Measurements from ENCODE around the gene ZNF827.
A peak's percentile ranks its signal among the peaks of the same experiment; 100 is the strongest.

The ZNF827 gene

DNA sequence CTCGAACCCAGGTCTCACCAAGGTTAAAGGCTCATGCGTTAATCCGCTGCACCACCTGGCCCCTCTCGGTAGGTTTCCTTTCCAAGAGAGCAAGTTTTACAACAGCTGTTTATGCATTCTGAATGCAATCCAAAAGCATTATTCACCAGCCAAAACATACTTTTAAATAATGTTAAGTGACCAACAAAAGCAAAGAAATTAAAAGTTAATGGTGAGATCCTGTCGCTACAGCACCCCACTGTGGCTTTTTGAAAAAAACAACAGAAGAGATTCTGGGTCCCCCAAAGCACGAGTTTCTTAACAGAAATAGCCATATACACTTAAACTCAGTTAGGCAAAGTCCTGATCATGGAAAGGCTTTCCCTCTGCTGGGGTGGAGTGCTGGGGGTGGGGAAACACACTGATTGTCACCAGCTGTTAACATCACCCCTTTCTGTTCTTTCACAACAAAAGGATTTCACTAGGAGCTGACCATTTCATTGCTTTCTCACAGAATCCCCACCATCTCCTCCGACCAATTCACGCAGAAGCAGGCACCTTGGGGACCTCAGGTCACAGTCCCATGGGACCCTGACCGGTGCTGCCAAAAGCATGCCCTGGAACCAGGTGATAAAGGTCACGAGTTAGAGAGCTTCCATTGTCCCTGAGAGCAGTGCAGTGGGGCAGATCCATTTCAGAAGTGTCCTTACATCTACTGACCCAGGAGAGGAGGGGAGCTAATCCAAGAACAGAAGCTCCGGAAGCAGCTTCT lies 51.2 kb downstream of the ZNF827 start:
- no peak for DNase-seq (ENCODE audit: low spot score)

DNA sequence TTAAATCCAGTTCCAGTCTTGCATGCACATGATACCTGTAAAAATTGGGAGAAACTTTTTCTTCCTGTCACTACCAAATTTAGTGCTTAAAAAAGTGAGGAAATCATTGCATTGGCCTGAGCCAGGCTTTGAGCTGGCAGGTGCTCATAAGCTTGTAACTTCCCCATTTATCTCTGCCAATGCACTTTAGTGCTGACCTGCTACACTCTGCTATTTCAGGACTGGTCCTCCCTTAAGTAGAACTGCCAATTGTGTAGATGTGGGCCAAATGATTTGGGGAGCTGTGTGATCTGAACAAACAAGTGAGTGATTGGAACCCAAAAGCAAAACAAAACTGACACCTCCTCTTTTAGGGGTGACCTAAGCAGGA lies 51.8 kb downstream of the ZNF827 start:
- DNase-seq (ENCODE audit: low spot score), result no peak

GRCh38 chr4:145885666-145886065 lies 53.0 kb downstream of the ZNF827 start:
- DNase-seq (ENCODE audit: low spot score), result no peak

DNA sequence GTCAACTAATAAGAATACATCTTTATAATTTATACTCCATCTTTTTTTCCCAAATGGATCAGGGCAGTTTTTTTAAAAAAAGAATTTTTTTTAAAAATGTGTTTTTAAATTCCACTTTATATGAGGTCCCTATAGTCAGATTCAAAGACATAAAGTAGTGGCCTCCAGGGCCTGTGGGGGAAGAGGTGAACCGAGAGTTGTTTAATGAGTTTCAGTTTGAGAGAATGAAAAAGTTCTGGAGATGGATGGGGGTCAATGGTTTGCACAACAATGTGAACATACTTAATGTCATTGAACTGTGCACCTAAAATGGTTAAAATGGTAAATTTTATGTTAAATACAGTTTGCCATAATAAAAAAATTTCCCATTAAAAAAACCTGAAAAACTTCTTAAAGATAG lies 53.8 kb downstream of the ZNF827 start:
- DNase-seq (ENCODE audit: low spot score), result no peak

DNA sequence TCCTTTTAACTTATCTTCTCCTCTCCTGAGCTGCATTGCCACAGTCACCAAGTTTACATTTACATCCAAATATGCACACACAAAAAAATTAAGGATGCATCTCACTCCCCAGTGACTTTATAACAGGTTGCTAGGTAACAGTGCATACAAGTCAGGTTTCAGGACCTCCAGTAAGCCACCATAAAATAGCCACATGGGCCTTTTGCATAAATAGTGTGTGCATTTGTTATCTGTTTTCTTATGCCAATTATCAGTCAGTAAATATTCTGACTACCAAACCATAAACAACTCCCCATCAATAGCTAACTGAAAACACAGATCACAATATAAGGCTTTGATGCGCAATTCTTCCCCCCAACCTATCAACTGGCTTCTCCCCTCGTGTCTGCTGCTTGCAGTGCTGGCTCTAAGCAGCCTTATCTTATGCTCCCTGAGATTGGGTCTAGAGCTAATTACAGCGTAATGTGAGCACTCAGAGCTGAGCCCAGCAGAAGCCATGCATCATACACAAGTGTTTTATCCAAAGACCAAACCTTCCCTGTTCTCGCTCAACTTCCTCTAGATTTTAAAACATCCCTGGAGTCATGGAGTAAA lies 55.4 kb downstream of the ZNF827 start:
- no peak for DNase-seq (ENCODE audit: low spot score)

GRCh38 chr4:145882604-145883003 lies 56.0 kb downstream of the ZNF827 start:
- no peak for DNase-seq (ENCODE audit: low spot score)

DNA sequence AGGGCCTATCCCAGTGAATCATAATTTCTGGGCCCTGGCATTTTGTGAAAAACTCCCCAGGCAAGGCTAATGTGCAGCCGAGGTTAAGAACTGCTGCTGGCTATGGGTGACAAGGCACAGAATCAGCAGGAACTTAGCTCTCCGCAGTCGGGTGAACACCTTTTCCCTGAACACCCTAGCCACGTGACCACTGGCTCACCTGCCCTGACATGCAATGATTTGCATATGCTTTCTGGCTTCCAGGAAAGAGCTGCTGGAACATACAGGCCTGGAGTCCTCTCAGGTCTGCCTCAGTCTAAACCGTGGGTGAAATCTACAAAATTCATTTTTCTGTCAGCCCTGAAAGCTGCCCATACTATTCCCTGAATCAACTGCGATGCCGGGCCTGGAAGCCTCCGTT lies 56.6 kb downstream of the ZNF827 start:
- DNase-seq (ENCODE audit: low spot score), result peak; percentile 1

DNA sequence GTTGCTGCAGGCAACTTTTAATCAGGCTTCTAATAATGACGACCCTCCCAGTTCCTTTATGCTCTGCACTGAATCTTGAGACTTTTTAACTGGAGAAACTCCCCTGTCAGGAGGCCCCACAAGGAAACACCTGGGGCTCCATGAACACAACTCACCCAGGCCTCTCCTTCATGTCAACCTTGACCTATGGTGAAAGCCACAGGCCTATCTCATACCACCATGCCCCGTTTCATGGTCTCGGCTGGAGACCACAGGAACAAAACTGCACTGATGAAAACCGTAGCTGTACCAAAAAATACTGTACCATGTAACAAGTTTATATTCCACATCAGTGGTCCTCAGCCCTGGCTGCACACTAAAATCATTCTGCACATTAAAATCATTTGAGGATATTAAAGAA lies 57.0 kb downstream of the ZNF827 start:
- no peak for DNase-seq (ENCODE audit: low spot score)

DNA sequence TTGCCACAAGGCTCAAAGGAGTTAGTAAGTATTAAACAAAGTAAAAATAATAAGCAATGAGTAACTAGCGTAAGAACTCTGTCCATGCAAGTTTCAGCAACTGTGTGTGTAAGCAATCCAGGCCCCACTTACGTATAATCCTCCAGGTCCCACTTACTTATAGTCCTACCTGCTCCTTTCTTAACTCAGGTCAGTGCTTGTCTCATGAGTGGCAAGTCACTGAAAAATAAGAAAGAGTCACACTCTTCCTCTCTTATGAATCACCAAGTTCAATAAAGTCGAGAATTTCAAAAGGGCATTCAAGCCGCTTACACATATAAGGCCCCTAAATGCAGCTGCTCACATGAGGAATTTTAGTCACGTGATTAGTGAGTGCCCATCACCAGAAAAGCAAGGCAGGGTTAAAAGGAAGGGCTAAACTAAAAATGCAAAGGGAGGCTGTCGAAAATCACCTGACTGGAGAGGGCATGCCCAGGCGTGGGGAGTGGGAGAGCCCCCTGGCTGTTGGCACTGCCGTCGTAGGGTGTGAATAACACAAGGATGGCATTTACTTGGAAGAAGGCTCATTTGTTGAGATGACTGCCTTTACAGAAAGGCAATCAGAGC lies 58.2 kb downstream of the ZNF827 start:
- DNase-seq (ENCODE audit: low spot score), result no peak

DNA sequence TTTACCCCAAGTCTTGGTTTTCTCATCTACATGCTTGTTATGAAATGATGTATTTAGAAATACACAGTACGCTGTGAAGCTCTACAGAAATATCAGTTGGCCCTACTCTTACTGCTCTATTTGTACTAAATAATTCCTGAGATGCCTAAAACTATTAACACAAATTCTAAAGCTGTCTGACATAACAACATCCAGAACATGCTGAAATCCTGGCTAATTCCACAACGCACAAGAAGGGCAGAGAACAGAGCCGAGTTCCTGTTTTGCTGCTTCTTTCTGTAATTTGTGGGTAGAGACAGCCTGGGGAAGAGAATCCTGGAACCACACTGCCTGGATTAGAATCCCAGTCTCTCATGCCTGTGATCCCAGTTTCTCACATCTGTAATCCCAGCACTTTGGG lies 59.0 kb downstream of the ZNF827 start:
- no peak for DNase-seq (ENCODE audit: low spot score)

- no peak for DNase-seq (ENCODE audit: low spot score)
Measured at GRCh38 chr4:145878501-145879435, 59.9 kb downstream of the ZNF827 start.

- no peak for DNase-seq (ENCODE audit: low spot score)
Measured at GRCh38 chr4:145876531-145877180, 62.0 kb downstream of the ZNF827 start.

- no peak for DNase-seq (ENCODE audit: low spot score)
Measured at GRCh38 chr4:145873901-145874300, 64.7 kb downstream of the ZNF827 start.

GRCh38 chr4:145871209-145871608 lies 67.4 kb downstream of the ZNF827 start:
- DNase-seq (ENCODE audit: low spot score), result no peak

DNA sequence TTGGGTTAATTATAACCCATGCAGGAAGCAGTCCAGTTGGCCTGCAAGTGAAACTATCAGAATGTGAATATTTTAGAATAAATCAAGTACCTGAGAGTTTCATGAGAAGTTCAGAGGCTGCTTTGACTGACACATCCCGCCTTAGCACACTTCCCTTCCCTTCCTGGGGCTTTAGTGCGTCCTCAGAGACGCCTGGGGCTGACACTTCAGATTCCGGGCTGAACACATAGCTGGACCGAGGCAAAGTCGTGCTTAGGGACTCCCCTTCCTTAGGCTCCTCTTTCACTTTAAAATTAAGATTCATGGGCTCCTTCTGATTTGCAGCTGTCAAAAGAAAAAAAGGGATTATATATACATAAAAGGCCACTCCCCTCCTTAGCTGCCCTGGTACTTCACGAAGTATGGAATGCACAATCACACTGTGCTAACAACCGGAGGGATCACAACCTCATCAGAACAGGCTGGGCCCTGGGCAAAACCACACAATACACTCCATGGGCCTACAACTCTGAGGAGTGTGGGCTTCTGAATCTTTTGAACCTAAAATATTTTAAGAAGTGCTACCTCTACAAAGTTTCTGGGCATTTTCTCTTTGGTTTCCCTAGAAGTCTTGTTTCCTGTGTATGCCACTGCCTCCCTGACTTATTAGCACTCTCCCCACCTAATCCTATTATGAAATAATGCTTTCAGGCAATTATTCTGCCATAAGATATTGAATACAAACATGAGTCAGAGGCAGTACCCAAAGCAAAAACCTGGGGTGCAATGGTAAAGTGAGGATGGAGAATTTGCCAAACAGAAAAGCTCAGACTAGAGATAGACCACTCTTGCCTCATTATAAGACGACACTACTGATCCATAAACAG lies 68.2 kb downstream of the ZNF827 start:
- no peak for DNase-seq (ENCODE audit: low spot score)

GRCh38 chr4:145868637-145869409 lies 69.8 kb downstream of the ZNF827 start:
- no peak for DNase-seq (ENCODE audit: low spot score)

- no peak for DNase-seq (ENCODE audit: low spot score)
Measured at GRCh38 chr4:145867406-145867805, 71.2 kb downstream of the ZNF827 start.

GRCh38 chr4:145866991-145867390 lies 71.6 kb downstream of the ZNF827 start:
- DNase-seq (ENCODE audit: low spot score), result no peak

DNA sequence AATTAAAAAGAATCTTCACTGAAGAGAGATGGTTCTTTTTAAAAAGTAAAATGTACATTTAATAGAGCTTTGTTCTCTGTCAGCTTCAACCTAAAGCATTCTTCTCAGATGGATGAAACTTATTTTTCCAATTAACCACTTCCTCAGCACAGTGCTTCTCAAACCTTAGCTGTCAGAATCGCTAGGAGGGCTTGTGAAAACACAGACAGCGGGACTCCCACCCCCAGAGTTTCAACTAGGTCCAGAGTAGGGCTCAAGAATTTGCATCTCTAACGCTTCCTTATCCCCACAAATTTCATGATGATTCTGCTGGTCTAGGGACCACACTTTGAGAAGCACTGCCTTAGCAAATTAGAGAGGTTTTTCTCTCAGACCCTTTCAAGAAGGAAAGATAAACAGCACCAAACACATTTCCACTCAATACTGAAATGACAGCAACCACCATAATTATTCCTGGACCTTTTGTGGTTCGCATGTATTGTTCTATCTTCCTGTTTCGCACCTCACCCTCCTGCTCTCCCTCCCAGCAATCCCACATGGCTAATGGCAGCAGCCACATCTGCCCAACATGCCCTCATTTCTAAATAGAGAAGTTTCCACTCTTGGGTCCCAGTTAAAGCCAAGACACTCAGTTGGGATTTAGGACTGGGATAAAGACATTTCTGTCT lies 73.2 kb downstream of the ZNF827 start:
- DNase-seq (ENCODE audit: low spot score), result no peak

DNA sequence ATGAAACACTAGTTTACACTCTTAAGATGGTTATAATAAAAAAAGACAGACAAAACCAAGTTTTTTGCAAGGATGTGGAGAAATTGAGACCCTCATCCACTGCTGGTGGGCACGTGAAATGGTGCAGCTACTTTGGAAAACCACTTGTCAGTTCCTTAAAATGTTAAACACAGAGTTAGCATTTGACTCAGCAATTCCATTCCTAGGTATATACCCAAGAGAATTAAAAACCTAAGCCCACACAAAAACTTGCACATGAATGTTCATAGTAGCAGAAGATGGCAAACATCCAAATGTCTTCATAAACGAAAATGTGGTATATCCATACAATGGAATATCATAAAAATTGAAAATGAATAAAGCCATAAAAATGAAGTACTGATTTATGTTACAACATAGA lies 75.4 kb downstream of the ZNF827 start:
- DNase-seq (ENCODE audit: low spot score), result no peak
